Gastrocnemius medialis (tissue), 4 donors: ENCODE data around the gene HABP2. TPM values are rescaled to one million over a fixed set of nuclear protein-coding genes. Genes with fewer than 3 reads are reported as not detected.

Experiments
- ATAC-seq, 2 donors: fragments of 150-250 bp; one replicate each; pipeline ENCODE4 v1.9.1; 2016
- DNase-seq, 2 donors: peaks; one replicate each; pipeline ENCODE4 v3.0.0-alpha.2; 2019
- H3K27ac ChIP-seq, 4 donors: fragments of 200-600 bp; sonication (generic); 1 replicate in 1 of 4; 2 replicates in 3 of 4; pipeline ENCODE4 v1.5.1; 2016 to 2018; ENCODE audit warnings: mild to moderate bottlenecking in 2 of 4, moderate library complexity in 1 of 4
- H3K27me3 ChIP-seq, 3 donors: fragments of 200-600 bp; sonication (generic) in 2 of 3; 1 replicate in 1 of 3; 2 replicates in 2 of 3; pipeline versions ENCODE4 v1.5.1 to v1.6.0; 2016 to 2019; ENCODE audit warnings: mild to moderate bottlenecking in 1 of 3, moderate library complexity in 1 of 3
- H3K36me3 ChIP-seq, 2 donors: fragments of 200-600 bp; sonication (generic) in 1 of 2; one replicate each; pipeline ENCODE4 v1.5.1; 2017 to 2018
- H3K4me1 ChIP-seq, 2 donors: fragments of 200-600 bp; sonication (generic) in 1 of 2; one replicate each; pipeline ENCODE4 v1.5.1; 2016 to 2017; ENCODE audit warnings: mild to moderate bottlenecking in 2 of 2
- H3K4me3 ChIP-seq, 4 donors: fragments of 200-600 bp; sonication (generic) in 3 of 4; 1 replicate in 1 of 4; 2 replicates in 3 of 4; pipeline ENCODE4 v1.5.1; 2016 to 2019; ENCODE audit warnings: mild to moderate bottlenecking in 2 of 4
- H3K9me3 ChIP-seq, 3 donors: fragments of 200-600 bp; sonication (generic) in 2 of 3; 1 replicate in 1 of 3; 2 replicates in 2 of 3; pipeline ENCODE4 v1.5.1; 2016 to 2019
- POLR2A ChIP-seq, 2 donors: fragments of 450-650 bp; IDR thresholded peaks; one replicate each; pipeline ENCODE4 v1.6.1; 2017; ENCODE audit warnings: antibody characterized with exemption in 2 of 2, mild to moderate bottlenecking in 2 of 2, moderate library complexity in 2 of 2
- in situ Hi-C, 4 donors: fragments of 200-750 bp; cut with MboI; loops; one replicate each; pipeline versions ENCODE4 v1.15.0 to v1.8.0; 2017; ENCODE audit warnings: low sequenced_read_pairs in 4 of 4
- intact Hi-C: fragments of 100-400 bp; cut with DNase I; formaldehyde crosslinking; loops from one replicate; pipeline ENCODE4 v1.15.1; 2023; ENCODE audit warnings: low total_unique reads
- total RNA-seq, 4 donors: library from RNA; depleted of rRNA; stranded (reverse); fragments of >200 nt; gene quantifications; one replicate each; pipeline versions ENCODE4 v1.1.0 to v1.2.3, GENCODE V29; 2016
- TF ChIP-seq, protein P1 (sequence below), 5 experiments: fragments of 450-650 bp in 3 of 5; fragments of 200-600 bp in 2 of 5; sonication (generic) in 2 of 5; IDR thresholded peaks in 4 of 5; conservative IDR thresholded peaks in 1 of 5; 1 replicate in 4 of 5; 2 replicates in 1 of 5; pipeline ENCODE4 v1.5.1; 2016 to 2019; ENCODE audit warnings: antibody characterized with exemption in 5 of 5, mild to moderate bottlenecking in 3 of 5, moderate library complexity in 3 of 5

The HABP2 gene
- total RNA-seq, 4 donors from 2014 or later = 0.26 to 0.60 TPM; not detected in 2

DNA sequence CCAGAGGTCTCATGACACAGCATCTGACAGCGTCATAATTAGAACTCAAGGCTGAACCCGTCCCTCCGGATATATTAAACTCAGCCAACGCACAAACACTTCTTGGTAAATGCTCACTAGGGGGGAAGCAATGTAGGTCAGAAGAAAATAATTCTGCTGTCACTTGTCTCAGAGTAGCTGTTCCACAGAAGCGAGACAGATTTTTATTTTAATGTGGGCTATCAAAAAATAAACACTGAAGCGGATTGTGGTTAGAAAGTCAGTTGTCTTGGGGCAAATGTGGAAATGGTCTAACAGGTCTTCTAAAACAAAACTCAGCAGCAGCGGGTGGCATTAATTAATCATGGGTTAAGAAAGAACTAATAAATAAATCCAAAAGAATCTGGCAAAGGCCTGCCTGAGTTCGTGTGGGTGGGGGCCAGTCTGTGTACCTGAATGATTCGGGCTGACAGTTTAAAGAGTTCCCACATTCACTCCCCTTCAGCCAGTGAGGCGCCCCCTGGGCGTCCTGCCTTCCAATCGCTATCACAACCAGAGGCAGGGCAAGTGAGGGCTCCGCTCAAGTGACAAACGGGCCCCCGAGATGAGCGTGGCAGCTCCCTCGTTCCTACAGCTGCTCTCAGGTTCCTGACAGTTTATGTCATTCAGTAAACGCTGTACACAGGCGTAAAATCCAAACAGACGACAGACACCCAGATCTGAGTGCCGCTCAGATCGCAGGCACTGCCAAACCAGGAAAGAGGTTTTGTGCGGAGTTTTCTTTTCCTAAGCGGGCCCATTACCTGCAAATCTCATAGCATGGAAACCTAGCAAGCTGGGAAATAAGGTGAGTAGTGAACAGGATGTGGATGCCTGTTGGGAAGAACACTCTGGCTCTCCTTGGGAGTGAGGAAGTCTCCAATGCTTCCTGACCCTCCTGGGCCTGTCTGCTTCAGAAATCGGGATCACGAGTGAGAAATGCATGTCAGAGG is 58.1 kb downstream of the HABP2 start:
- Histone ChIP-seq H3K27me3 (no peaks in the 10 kb centered on the region), H3K4me1 (peaks cover 60 to 65% of the 10 kb centered on the region in 2 donors), H3K27ac (peak overlapping the region; percentile 88 to 96 (median 90)), H3K4me3 (no peak overlapping the region), H3K9me3 (no peaks in the 10 kb centered on the region), H3K36me3 (peaks cover 0 to 65% of the 10 kb centered on the region in 2 donors)
- ATAC-seq (no peak), DNase-seq (no peak)
- no peak for TF ChIP-seq POLR2A (IDR thresholded peaks at IDR 0.05)
- TF ChIP-seq, protein P1, sequence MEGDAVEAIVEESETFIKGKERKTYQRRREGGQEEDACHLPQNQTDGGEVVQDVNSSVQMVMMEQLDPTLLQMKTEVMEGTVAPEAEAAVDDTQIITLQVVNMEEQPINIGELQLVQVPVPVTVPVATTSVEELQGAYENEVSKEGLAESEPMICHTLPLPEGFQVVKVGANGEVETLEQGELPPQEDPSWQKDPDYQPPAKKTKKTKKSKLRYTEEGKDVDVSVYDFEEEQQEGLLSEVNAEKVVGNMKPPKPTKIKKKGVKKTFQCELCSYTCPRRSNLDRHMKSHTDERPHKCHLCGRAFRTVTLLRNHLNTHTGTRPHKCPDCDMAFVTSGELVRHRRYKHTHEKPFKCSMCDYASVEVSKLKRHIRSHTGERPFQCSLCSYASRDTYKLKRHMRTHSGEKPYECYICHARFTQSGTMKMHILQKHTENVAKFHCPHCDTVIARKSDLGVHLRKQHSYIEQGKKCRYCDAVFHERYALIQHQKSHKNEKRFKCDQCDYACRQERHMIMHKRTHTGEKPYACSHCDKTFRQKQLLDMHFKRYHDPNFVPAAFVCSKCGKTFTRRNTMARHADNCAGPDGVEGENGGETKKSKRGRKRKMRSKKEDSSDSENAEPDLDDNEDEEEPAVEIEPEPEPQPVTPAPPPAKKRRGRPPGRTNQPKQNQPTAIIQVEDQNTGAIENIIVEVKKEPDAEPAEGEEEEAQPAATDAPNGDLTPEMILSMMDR (IDR thresholded peaks at IDR 0.05 in 4 of 5, conservative IDR thresholded peaks at IDR 0.05 in 1 of 5) = no peak
- intact Hi-C loops (no loop called here), in situ Hi-C loops (no loop called here)

DNA sequence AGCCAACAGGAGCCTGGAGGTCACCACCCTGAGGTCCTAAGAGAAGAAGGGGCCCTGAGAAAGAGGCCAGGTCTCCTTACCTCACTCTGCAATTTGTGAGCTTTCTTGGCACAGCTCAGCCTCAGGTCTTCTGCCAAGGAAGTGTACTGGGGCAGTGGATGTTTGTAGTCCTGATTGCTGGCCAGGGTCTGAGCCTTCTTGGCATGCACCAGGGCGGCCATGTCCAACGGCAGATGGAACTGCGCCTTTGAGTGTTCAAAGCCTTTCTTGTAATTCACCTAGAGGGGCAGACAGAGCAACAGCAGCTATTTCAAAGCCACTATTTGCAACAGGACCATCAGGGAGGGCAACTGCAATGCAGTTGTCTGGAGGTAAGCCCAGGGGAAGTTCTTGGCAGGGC is 59.3 kb downstream of the HABP2 start:
- H3K27me3 ChIP-seq = no peaks in the 10 kb centered on the region
- peak overlapping the region; percentile 88 to 96 (median 90) for H3K27ac ChIP-seq
- peaks cover 0 to 70% of the 10 kb centered on the region in 2 donors for H3K36me3 ChIP-seq
- intact Hi-C loops (no loop called here), in situ Hi-C loops (no loop called here)
- TF ChIP-seq, protein P1 (IDR thresholded peaks at IDR 0.05 in 4 of 5, conservative IDR thresholded peaks at IDR 0.05 in 1 of 5) = no peak
- TF ChIP-seq POLR2A (IDR thresholded peaks at IDR 0.05) = no peak
- ATAC-seq (peak; percentile 85 to 87), DNase-seq (peak; percentile 84 to 95)
- peaks cover 64 to 71% of the 10 kb centered on the region in 2 donors for H3K4me1 ChIP-seq
- H3K9me3 ChIP-seq = no peaks in the 10 kb centered on the region
- H3K4me3 ChIP-seq = no peak overlapping the region

DNA sequence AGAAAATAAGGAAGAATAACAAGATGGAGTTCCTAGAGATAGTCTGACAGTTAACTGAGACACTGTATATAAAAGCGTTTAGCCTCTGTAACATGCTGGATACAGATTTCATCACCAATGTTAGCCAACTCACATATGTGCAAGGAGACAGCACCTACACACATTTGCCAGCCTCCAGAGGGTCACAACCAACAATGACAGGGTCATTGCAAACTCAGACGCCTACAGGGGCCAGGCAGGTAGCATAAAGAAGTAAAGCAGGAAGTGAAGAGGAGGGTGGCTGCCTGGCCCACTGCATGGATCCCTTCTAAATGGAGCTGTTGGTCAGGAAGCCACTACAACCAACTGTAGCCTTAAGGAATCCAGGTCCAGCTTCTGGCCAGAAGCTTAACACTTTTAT is 60.6 kb downstream of the HABP2 start:
- DNase-seq = no peak
- no peak for TF ChIP-seq POLR2A (IDR thresholded peaks at IDR 0.05)
- TF ChIP-seq, protein P1 (IDR thresholded peaks at IDR 0.05 in 4 of 5, conservative IDR thresholded peaks at IDR 0.05 in 1 of 5) = no peak
- Histone ChIP-seq H3K9me3 (no peaks in the 10 kb centered on the region), H3K4me1 (peaks cover 75 to 83% of the 10 kb centered on the region in 2 donors), H3K27me3 (no peaks in the 10 kb centered on the region), H3K4me3 (no peak overlapping the region), H3K27ac (peak overlapping the region; percentile 88 to 96 (median 90)), H3K36me3 (peaks cover 0 to 61% of the 10 kb centered on the region in 2 donors)
- in situ Hi-C loops = no loop called here
- intact Hi-C loops = no loop called here
- ATAC-seq = no peak

DNA sequence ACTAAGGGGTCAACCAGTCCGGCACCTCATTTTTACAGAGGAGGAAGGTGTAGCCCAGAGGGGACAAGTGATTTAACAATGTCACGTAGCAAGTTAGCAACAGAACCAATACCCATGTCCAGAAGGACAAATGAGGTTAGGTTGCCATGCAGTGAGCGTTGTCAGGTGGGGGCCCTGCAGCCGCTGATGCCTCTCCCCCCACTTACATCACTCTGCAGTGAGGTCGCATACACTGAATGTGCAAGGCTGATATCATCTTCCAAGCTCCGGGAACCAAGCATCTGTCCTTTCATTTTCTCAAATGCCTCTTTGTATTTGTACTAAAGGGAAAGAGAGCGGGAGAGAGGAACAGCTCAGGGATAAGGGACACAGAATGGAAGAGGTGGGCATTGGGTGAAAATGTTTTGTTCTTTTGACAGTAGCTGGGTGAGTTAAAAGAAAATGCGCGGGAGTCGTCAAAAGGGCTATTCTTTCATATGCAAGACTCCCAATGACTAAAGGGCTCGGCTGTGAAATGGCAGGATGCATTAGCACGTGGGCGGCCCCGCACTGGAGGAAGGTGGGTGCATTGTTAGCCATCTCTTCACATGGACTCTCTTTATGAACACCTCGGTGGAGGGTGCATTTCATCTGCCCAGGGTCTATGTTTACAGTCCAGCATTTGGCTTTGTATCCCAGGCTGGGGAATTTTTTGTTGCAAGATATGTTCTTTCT is 61.3 kb downstream of the HABP2 start:
- intact Hi-C loops = no loop called here
- Histone ChIP-seq H3K4me3 (no peak overlapping the region), H3K27me3 (no peaks in the 10 kb centered on the region), H3K9me3 (no peaks in the 10 kb centered on the region), H3K36me3 (peaks cover 0 to 55% of the 10 kb centered on the region in 2 donors), H3K27ac (peak overlapping the region; percentile 88 to 96 (median 90)), H3K4me1 (peaks cover 79 to 86% of the 10 kb centered on the region in 2 donors)
- in situ Hi-C loops = no loop called here
- DNase-seq = no peak
- TF ChIP-seq, protein P1 (IDR thresholded peaks at IDR 0.05 in 4 of 5, conservative IDR thresholded peaks at IDR 0.05 in 1 of 5) = no peak
- no peak for TF ChIP-seq POLR2A (IDR thresholded peaks at IDR 0.05)
- ATAC-seq = no peak
